ENCODE results near the gene ZSCAN5C. TPM values are rescaled to one million over a fixed set of nuclear protein-coding genes. Genes with fewer than 3 reads are reported as not detected.

The ZSCAN5C gene, protein sequence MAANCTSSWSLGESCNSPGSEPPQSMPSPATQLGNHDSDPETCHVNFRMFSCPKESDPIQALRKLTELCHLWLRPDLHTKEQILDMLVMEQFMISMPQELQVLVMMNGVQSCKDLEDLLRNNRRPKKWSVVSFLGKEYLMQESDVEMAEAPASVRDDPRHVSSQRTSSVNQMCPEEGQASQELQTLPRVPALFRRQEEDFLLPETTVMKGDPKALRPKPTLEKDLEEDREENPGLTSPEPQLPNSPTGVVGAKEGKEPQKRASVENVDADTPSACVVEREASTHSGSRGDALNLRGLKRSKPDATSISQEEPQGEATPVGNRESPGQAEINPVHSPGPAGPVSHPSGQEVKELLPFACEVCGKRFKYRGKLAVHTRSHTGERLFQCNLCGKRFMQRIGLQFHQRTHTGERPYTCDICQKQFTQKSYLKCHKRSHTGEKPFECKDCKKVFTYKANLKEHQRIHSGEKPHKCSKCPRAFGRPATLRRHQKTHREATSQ
- total RNA-seq (ENCODE audit: unreplicated experiment) = 0.32 TPM
- long read RNA-seq = 0 reads

DNA sequence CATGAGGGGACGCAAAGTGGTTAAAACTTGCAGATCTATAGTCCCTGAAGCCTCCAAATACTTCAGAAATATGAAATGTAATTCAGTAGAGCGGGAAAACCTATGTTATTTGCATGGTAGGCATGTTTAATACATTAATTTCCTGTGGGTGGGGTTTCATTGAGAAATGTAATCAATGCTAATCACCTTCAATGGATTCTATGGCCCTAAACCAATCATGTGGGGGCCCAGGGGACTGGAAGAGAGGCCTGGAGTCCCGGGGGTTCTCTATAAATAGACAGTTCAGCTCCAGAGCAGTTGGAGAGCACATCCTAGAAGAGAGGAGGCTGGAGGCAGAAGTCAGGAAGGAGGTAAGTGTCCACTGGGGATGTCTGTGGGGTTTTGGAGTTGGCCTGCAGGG lies at the start of gene ZSCAN5C:
TSS of gene ZSCAN5C (plus strand) at position 301 of the 400 bp plus-strand sequence. CDS start 3,641 bp downstream, outside the sequence.
- H3K9me3 Mint-ChIP-seq (ENCODE audit: unreplicated experiment) = peaks cover 1% of the 10 kb centered on the region
- TF ChIP-seq, protein P1, sequence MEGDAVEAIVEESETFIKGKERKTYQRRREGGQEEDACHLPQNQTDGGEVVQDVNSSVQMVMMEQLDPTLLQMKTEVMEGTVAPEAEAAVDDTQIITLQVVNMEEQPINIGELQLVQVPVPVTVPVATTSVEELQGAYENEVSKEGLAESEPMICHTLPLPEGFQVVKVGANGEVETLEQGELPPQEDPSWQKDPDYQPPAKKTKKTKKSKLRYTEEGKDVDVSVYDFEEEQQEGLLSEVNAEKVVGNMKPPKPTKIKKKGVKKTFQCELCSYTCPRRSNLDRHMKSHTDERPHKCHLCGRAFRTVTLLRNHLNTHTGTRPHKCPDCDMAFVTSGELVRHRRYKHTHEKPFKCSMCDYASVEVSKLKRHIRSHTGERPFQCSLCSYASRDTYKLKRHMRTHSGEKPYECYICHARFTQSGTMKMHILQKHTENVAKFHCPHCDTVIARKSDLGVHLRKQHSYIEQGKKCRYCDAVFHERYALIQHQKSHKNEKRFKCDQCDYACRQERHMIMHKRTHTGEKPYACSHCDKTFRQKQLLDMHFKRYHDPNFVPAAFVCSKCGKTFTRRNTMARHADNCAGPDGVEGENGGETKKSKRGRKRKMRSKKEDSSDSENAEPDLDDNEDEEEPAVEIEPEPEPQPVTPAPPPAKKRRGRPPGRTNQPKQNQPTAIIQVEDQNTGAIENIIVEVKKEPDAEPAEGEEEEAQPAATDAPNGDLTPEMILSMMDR (IDR thresholded peaks at IDR 0.05; ENCODE audit: partially characterized antibody, unreplicated experiment) = no peak
- no peaks in the 10 kb centered on the region for H3K27me3 Mint-ChIP-seq (ENCODE audit: unreplicated experiment)
- no peak within 1 kb of the TSS for H3K27ac Mint-ChIP-seq (ENCODE audit: unreplicated experiment)
- H3K4me1 Mint-ChIP-seq (ENCODE audit: low read depth, unreplicated experiment) = peaks cover 6% of the 10 kb centered on the region
- no peaks in the 10 kb centered on the region for H3K36me3 Mint-ChIP-seq (ENCODE audit: unreplicated experiment)
- peak within 1 kb of the TSS; percentile 51 for H3K4me3 Mint-ChIP-seq (ENCODE audit: unreplicated experiment)
- peak; percentile 32 for DNase-seq

DNA sequence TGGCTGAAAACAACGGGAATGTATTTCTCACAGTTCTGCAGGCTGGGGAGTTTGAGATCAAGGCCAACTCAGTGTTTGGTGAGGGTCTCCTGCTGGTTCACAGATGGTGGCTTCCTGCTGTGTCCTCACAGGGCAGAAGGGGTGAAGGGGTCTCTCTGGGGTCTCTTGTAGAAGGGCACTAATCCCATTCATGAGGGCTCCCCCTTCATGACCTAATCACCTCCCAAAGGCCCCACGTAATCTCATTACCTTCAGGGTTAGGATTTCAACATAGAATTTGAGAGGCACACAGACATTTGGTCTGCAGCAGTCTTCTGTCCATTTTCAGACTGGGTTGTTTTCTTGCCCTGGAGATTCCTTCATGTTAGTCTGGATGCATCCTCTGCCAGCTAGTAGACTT lies 49.4 kb upstream of the ZSCAN5C start:
- peaks cover 4% of the 10 kb centered on the region for H3K27me3 Mint-ChIP-seq (ENCODE audit: unreplicated experiment)
- DNase-seq = no peak
- TF ChIP-seq, protein P1 (IDR thresholded peaks at IDR 0.05; ENCODE audit: partially characterized antibody, unreplicated experiment) = no peak
- H3K9me3 Mint-ChIP-seq (ENCODE audit: unreplicated experiment) = peaks cover 15% of the 10 kb centered on the region
- peaks cover 22% of the 10 kb centered on the region for H3K4me1 Mint-ChIP-seq (ENCODE audit: low read depth, unreplicated experiment)
- H3K27ac Mint-ChIP-seq (ENCODE audit: unreplicated experiment) = peak overlapping the region; percentile 91
- H3K4me3 Mint-ChIP-seq (ENCODE audit: unreplicated experiment) = peak overlapping the region; percentile 57
- H3K36me3 Mint-ChIP-seq (ENCODE audit: unreplicated experiment) = peaks cover 28% of the 10 kb centered on the region

DNA sequence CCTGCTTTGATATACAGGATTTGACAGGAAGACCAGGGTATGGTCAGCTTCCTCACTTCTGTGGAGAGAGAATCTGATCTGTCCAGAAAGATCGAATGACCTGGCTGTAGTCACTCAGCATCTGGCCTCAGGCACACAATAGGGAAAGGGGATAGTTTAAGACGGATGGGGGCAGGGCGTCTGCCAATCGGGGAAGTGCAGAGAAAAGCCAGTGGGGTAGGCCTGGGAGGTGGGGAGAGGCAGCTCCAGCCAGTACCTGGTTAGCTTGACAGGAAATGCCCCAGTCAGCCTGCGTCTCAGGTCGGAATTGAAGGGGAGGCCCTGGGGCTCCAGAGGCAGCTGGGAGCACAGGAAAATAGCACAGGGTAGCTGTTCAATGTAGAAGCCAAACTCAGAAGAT lies 48.6 kb upstream of the ZSCAN5C start:
- TF ChIP-seq, protein P1 (IDR thresholded peaks at IDR 0.05; ENCODE audit: partially characterized antibody, unreplicated experiment) = no peak
- Mint-ChIP-seq H3K27me3 (ENCODE audit: unreplicated experiment) (peaks cover 4% of the 10 kb centered on the region), H3K27ac (ENCODE audit: unreplicated experiment) (peak overlapping the region; percentile 86), H3K4me3 (ENCODE audit: unreplicated experiment) (peak overlapping the region; percentile 49), H3K9me3 (ENCODE audit: unreplicated experiment) (peaks cover 15% of the 10 kb centered on the region), H3K36me3 (ENCODE audit: unreplicated experiment) (peaks cover 30% of the 10 kb centered on the region), H3K4me1 (ENCODE audit: low read depth, unreplicated experiment) (peaks cover 22% of the 10 kb centered on the region)
- no peak for DNase-seq

DNA sequence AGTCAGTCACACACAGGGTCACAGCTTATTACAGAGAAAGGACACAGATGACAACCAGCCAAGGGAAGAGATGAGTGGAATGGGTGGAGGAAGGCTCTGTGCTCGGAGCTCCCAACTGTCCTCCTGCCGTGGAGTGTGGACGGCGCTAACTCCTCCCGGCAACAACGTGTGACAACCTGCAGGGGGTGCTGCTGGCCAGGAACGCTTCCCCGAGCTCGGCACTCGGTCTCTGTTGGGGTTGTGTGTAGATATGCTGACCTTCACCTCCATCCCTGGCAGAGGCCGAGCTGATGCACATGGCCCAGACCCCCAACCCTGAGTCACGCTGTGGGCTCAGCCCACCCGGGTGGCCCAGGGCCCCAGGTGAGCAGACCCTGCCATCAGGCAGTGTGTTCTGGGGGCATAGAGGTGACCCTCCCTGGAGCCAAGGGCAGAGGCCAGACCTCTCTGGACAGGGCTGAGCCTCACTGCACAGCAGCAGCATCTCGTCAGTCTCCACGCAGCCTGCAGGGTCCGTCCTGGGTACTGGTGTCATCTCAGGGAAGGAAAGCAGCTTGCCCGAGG lies 46.9 kb upstream of the ZSCAN5C start:
- Mint-ChIP-seq H3K27ac (ENCODE audit: unreplicated experiment) (peak overlapping the region; percentile 22), H3K4me3 (ENCODE audit: unreplicated experiment) (no peak overlapping the region), H3K27me3 (ENCODE audit: unreplicated experiment) (peaks cover 2% of the 10 kb centered on the region), H3K9me3 (ENCODE audit: unreplicated experiment) (peaks cover 17% of the 10 kb centered on the region), H3K36me3 (ENCODE audit: unreplicated experiment) (peaks cover 22% of the 10 kb centered on the region), H3K4me1 (ENCODE audit: low read depth, unreplicated experiment) (peaks cover 20% of the 10 kb centered on the region)
- TF ChIP-seq, protein P1 (IDR thresholded peaks at IDR 0.05; ENCODE audit: partially characterized antibody, unreplicated experiment) = no peak
- peak; percentile 43 for DNase-seq

DNA sequence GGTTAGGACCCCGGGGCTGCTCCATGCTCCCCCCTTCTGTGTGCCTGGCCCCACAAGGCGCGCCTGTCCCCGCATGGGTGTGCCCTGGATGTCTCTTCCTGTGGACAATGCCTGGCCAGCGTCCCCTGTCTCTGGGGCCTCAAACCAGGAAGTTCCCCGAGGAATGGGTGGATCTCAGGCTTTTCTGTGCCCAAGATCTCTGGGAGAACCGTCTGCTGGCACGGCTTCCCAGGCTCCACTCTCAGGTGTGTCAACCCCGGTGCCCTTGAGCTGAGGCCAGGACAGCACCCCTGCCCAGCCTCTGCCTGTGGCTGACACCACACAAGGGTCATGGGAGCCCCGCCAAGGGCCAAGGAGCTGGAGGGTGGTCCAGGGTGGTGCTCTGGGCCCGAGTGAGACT lies 45.3 kb upstream of the ZSCAN5C start:
- Mint-ChIP-seq H3K27me3 (ENCODE audit: unreplicated experiment) (peaks cover 2% of the 10 kb centered on the region), H3K4me1 (ENCODE audit: low read depth, unreplicated experiment) (peaks cover 20% of the 10 kb centered on the region), H3K36me3 (ENCODE audit: unreplicated experiment) (peaks cover 20% of the 10 kb centered on the region), H3K27ac (ENCODE audit: unreplicated experiment) (no peak overlapping the region), H3K9me3 (ENCODE audit: unreplicated experiment) (peaks cover 11% of the 10 kb centered on the region), H3K4me3 (ENCODE audit: unreplicated experiment) (no peak overlapping the region)
- TF ChIP-seq, protein P1 (IDR thresholded peaks at IDR 0.05; ENCODE audit: partially characterized antibody, unreplicated experiment) = no peak
- no peak for DNase-seq
